ENCODE results near the gene KRTAP5-11.
"Not testable (repeated sequence)": the region's sequence is repeated elsewhere in the genome, so short reads cannot be mapped to it uniquely, and the experiment has no call there.

Gene KRTAP5-11

GRCh38 chr11:71604798-71605488 is 22.3 kb upstream of the KRTAP5-11 start:
- H3K4me3 Mint-ChIP-seq; intact Hi-C loops (cut with micrococcal nuclease); H3K9me3 Mint-ChIP-seq; H3K36me3 Mint-ChIP-seq (ENCODE audit: low read depth); H3K27ac Mint-ChIP-seq: not testable (repeated sequence)
- H3K4me1 Mint-ChIP-seq (ENCODE audit: low read depth): peaks cover 13% of the 10 kb centered on the region
- H3K27me3 Mint-ChIP-seq: peaks cover 53% of the 10 kb centered on the region

GRCh38 chr11:71603221-71603620 is 20.5 kb upstream of the KRTAP5-11 start:
- H3K36me3 Mint-ChIP-seq (ENCODE audit: low read depth); H3K4me3 Mint-ChIP-seq; intact Hi-C loops (cut with micrococcal nuclease); H3K27ac Mint-ChIP-seq; H3K9me3 Mint-ChIP-seq: not testable (repeated sequence)
- Mint-ChIP-seq H3K4me1 (ENCODE audit: low read depth) (peaks cover 13% of the 10 kb centered on the region), H3K27me3 (peaks cover 42% of the 10 kb centered on the region)

- H3K36me3 Mint-ChIP-seq (ENCODE audit: low read depth); H3K4me1 Mint-ChIP-seq (ENCODE audit: low read depth); H3K9me3 Mint-ChIP-seq; H3K27ac Mint-ChIP-seq; intact Hi-C loops (cut with micrococcal nuclease); H3K4me3 Mint-ChIP-seq; H3K27me3 Mint-ChIP-seq: not testable (repeated sequence)
Observed at GRCh38 chr11:71589546-71589920, 6.9 kb upstream of the KRTAP5-11 start.

- H3K4me1 Mint-ChIP-seq (ENCODE audit: low read depth); intact Hi-C loops (cut with micrococcal nuclease); H3K27ac Mint-ChIP-seq; H3K4me3 Mint-ChIP-seq; H3K27me3 Mint-ChIP-seq; H3K9me3 Mint-ChIP-seq; H3K36me3 Mint-ChIP-seq (ENCODE audit: low read depth): not testable (repeated sequence)
Observed at GRCh38 chr11:71588822-71589545, 6.3 kb upstream of the KRTAP5-11 start.

- H3K36me3 Mint-ChIP-seq (ENCODE audit: low read depth); intact Hi-C loops (cut with micrococcal nuclease); H3K4me3 Mint-ChIP-seq; H3K27me3 Mint-ChIP-seq; H3K27ac Mint-ChIP-seq; H3K4me1 Mint-ChIP-seq (ENCODE audit: low read depth); H3K9me3 Mint-ChIP-seq: not testable (repeated sequence)
Observed at GRCh38 chr11:71588314-71588713, 5.6 kb upstream of the KRTAP5-11 start.

- H3K9me3 Mint-ChIP-seq; intact Hi-C loops (cut with micrococcal nuclease); H3K36me3 Mint-ChIP-seq (ENCODE audit: low read depth); H3K27ac Mint-ChIP-seq; H3K4me1 Mint-ChIP-seq (ENCODE audit: low read depth); H3K4me3 Mint-ChIP-seq: not testable (repeated sequence)
- H3K27me3 Mint-ChIP-seq: peaks cover 21% of the 10 kb centered on the region
Observed at GRCh38 chr11:71585673-71586072, 3.0 kb upstream of the KRTAP5-11 start.

GRCh38 chr11:71582969-71583368 is 294 bp upstream of the KRTAP5-11 start:
- H3K9me3 Mint-ChIP-seq; intact Hi-C loops (cut with micrococcal nuclease): not testable (repeated sequence)

GRCh38 chr11:71581826-71582225 is 849 bp downstream of the KRTAP5-11 start:
- intact Hi-C loops (cut with micrococcal nuclease): no loop called here
- Mint-ChIP-seq H3K9me3 (no peaks in the 10 kb centered on the region), H3K27me3 (peaks cover 25% of the 10 kb centered on the region), H3K4me3 (no peak overlapping the region), H3K27ac (no peak overlapping the region), H3K4me1 (ENCODE audit: low read depth) (peaks cover 5% of the 10 kb centered on the region), H3K36me3 (ENCODE audit: low read depth) (no peaks in the 10 kb centered on the region)

More at GRCh38 chr11:71582969-71583368, 294 bp upstream of the KRTAP5-11 start:
- H3K27me3 Mint-ChIP-seq: peaks cover 25% of the 10 kb centered on the region
- not testable (repeated sequence) for H3K36me3 Mint-ChIP-seq (ENCODE audit: low read depth); H3K4me3 Mint-ChIP-seq; H3K4me1 Mint-ChIP-seq (ENCODE audit: low read depth); H3K27ac Mint-ChIP-seq

- Mint-ChIP-seq H3K27me3 (peaks cover 23% of the 10 kb centered on the region), H3K4me3 (no peak overlapping the region), H3K27ac (no peak overlapping the region), H3K9me3 (no peaks in the 10 kb centered on the region), H3K4me1 (ENCODE audit: low read depth) (peaks cover 5% of the 10 kb centered on the region), H3K36me3 (ENCODE audit: low read depth) (no peaks in the 10 kb centered on the region)
- intact Hi-C loops (cut with micrococcal nuclease): no loop called here
Observed at GRCh38 chr11:71580057-71581003, 2.3 kb downstream of the KRTAP5-11 start.

GRCh38 chr11:71579513-71579912 is 3.2 kb downstream of the KRTAP5-11 start:
- intact Hi-C loops (cut with micrococcal nuclease); H3K4me1 Mint-ChIP-seq (ENCODE audit: low read depth): not testable (repeated sequence)

GRCh38 chr11:71577469-71578004 is 5.1 kb downstream of the KRTAP5-11 start:
- no peak overlapping the region for H3K4me3 Mint-ChIP-seq
- no peak overlapping the region for H3K27ac Mint-ChIP-seq
- H3K4me1 Mint-ChIP-seq (ENCODE audit: low read depth): no peaks in the 10 kb centered on the region
- no peaks in the 10 kb centered on the region for H3K36me3 Mint-ChIP-seq (ENCODE audit: low read depth)
- intact Hi-C loops (cut with micrococcal nuclease): no loop called here
- no peaks in the 10 kb centered on the region for H3K9me3 Mint-ChIP-seq
- H3K27me3 Mint-ChIP-seq: peaks cover 24% of the 10 kb centered on the region

More at GRCh38 chr11:71579513-71579912, 3.2 kb downstream of the KRTAP5-11 start:
- H3K36me3 Mint-ChIP-seq (ENCODE audit: low read depth); H3K9me3 Mint-ChIP-seq; H3K4me3 Mint-ChIP-seq; H3K27ac Mint-ChIP-seq: not testable (repeated sequence)
- peaks cover 23% of the 10 kb centered on the region for H3K27me3 Mint-ChIP-seq

- H3K4me1 Mint-ChIP-seq (ENCODE audit: low read depth); intact Hi-C loops (cut with micrococcal nuclease); H3K9me3 Mint-ChIP-seq; H3K27ac Mint-ChIP-seq; H3K36me3 Mint-ChIP-seq (ENCODE audit: low read depth); H3K4me3 Mint-ChIP-seq: not testable (repeated sequence)
- peaks cover 18% of the 10 kb centered on the region for H3K27me3 Mint-ChIP-seq
Observed at GRCh38 chr11:71576688-71577465, 5.8 kb downstream of the KRTAP5-11 start.

GRCh38 chr11:71575723-71576424 is 6.8 kb downstream of the KRTAP5-11 start:
- Mint-ChIP-seq H3K36me3 (ENCODE audit: low read depth) (no peaks in the 10 kb centered on the region), H3K27me3 (peaks cover 10% of the 10 kb centered on the region), H3K27ac (no peak overlapping the region), H3K4me3 (no peak overlapping the region), H3K9me3 (no peaks in the 10 kb centered on the region), H3K4me1 (ENCODE audit: low read depth) (no peaks in the 10 kb centered on the region)
- intact Hi-C loops (cut with micrococcal nuclease): no loop called here
